ENCODE measurements around the gene MTREX.

- TF ChIP-seq, protein P1, sequence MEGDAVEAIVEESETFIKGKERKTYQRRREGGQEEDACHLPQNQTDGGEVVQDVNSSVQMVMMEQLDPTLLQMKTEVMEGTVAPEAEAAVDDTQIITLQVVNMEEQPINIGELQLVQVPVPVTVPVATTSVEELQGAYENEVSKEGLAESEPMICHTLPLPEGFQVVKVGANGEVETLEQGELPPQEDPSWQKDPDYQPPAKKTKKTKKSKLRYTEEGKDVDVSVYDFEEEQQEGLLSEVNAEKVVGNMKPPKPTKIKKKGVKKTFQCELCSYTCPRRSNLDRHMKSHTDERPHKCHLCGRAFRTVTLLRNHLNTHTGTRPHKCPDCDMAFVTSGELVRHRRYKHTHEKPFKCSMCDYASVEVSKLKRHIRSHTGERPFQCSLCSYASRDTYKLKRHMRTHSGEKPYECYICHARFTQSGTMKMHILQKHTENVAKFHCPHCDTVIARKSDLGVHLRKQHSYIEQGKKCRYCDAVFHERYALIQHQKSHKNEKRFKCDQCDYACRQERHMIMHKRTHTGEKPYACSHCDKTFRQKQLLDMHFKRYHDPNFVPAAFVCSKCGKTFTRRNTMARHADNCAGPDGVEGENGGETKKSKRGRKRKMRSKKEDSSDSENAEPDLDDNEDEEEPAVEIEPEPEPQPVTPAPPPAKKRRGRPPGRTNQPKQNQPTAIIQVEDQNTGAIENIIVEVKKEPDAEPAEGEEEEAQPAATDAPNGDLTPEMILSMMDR (conservative IDR thresholded peaks at IDR 0.05; ENCODE audit: low read depth, low read length) = no peak
- no peak for TF ChIP-seq EZH2 (IDR thresholded peaks at IDR 0.05; ENCODE audit: low read length, unreplicated experiment)
Observed at GRCh38 chr5:55446640-55447351, 139.0 kb downstream of the MTREX start.
